HK-2 (cell line): ENCODE measurements around the gene ARHGAP6.

Source experiments
- DNase-seq: peaks from one replicate; pipeline ENCODE4 v3.0.0-alpha.2; 2018; ENCODE audit not compliant: unreplicated experiment

Gene ARHGAP6

GRCh38 chrX:11665168-11666111, at the start of gene ARHGAP6:
Gene ARHGAP6 (minus strand): TSS chrX:11665920. CDS start chrX:11664828, 1,092 bp downstream.
- peak; percentile 69 for DNase-seq

- DNase-seq: peak; percentile 14
Measured at GRCh38 chrX:11704725-11705495, 39.2 kb upstream of the ARHGAP6 start.

GRCh38 chrX:11703855-11704254, 38.1 kb upstream of the ARHGAP6 start:
- no peak for DNase-seq

GRCh38 chrX:11702965-11703631, 37.4 kb upstream of the ARHGAP6 start:
- no peak for DNase-seq

- DNase-seq: no peak
Measured at GRCh38 chrX:11702420-11702819, 36.7 kb upstream of the ARHGAP6 start.

GRCh38 chrX:11698702-11699101, 33.0 kb upstream of the ARHGAP6 start:
- DNase-seq: no peak

GRCh38 chrX:11688201-11688600, 22.5 kb upstream of the ARHGAP6 start:
- no peak for DNase-seq

GRCh38 chrX:11687157-11687556, 21.4 kb upstream of the ARHGAP6 start:
- no peak for DNase-seq

GRCh38 chrX:11683057-11683456, 17.3 kb upstream of the ARHGAP6 start:
- no peak for DNase-seq

GRCh38 chrX:11678158-11678557, 12.4 kb upstream of the ARHGAP6 start:
- no peak for DNase-seq

GRCh38 chrX:11672213-11672612, 6.5 kb upstream of the ARHGAP6 start:
- DNase-seq: no peak

GRCh38 chrX:11670316-11670715, 4.6 kb upstream of the ARHGAP6 start:
- no peak for DNase-seq

- DNase-seq: peak; percentile 52
Measured at GRCh38 chrX:11666952-11667685, 1.4 kb upstream of the ARHGAP6 start.

GRCh38 chrX:11666164-11666563, 444 bp upstream of the ARHGAP6 start:
- DNase-seq: peak; percentile 34

- peak; percentile 29 for DNase-seq
Measured at GRCh38 chrX:11664211-11665167, 1.2 kb downstream of the ARHGAP6 start.

- no peak for DNase-seq
Measured at GRCh38 chrX:11663875-11664210, 1.9 kb downstream of the ARHGAP6 start.

GRCh38 chrX:11655282-11656015, 10.3 kb downstream of the ARHGAP6 start:
- DNase-seq: no peak

GRCh38 chrX:11648705-11649519, 16.8 kb downstream of the ARHGAP6 start:
- no peak for DNase-seq

GRCh38 chrX:11647138-11647537, 18.6 kb downstream of the ARHGAP6 start:
- no peak for DNase-seq
